HEK293 (cell line): ENCODE measurements around the gene KCNJ5.

Experiments used
- FEZF1 ChIP-seq: fragments of 450-650 bp; formaldehyde crosslinking; IDR thresholded peaks from 2 replicates; pipeline ENCODE4 v1.5.1; 2016; ENCODE audit warnings: missing biosample characterization, missing genetic modification characterization
- MYNN ChIP-seq: fragments of 450-650 bp; formaldehyde crosslinking; IDR thresholded peaks from 2 replicates; pipeline ENCODE4 v1.5.1; 2016; ENCODE audit warnings: missing biosample characterization, missing genetic modification characterization, borderline replicate concordance
- YY1 ChIP-seq: fragments of 450-650 bp; formaldehyde crosslinking; IDR thresholded peaks from 2 replicates; pipeline ENCODE4 v1.5.1; 2018; ENCODE audit warnings: missing biosample characterization, missing genetic modification characterization
- ZBTB17 ChIP-seq: fragments of 450-650 bp; formaldehyde crosslinking; IDR thresholded peaks from 2 replicates; pipeline ENCODE4 v1.5.1; 2016; ENCODE audit warnings: missing biosample characterization, missing genetic modification characterization
- ZBTB20 ChIP-seq: fragments of 450-650 bp; formaldehyde crosslinking; IDR thresholded peaks from 2 replicates; pipeline ENCODE4 v1.5.1; 2016; ENCODE audit warnings: missing biosample characterization, missing genetic modification characterization
- ZBTB49 ChIP-seq: fragments of 450-650 bp; formaldehyde crosslinking; IDR thresholded peaks from 2 replicates; pipeline ENCODE4 v1.5.1; 2016; ENCODE audit warnings: missing biosample characterization, missing genetic modification characterization, low read depth
- ZNF354C ChIP-seq: fragments of 450-650 bp; formaldehyde crosslinking; IDR thresholded peaks from 2 replicates; pipeline ENCODE4 v1.5.1; 2016; ENCODE audit warnings: missing biosample characterization, missing genetic modification characterization, low read depth, borderline replicate concordance
- ZNF561 ChIP-seq: fragments of 450-650 bp; IDR thresholded peaks from 2 replicates; pipeline ENCODE4 v1.5.1; 2018; ENCODE audit warnings: missing biosample characterization, missing genetic modification characterization, borderline replicate concordance
- ZNF701 ChIP-seq: fragments of 450-650 bp; formaldehyde crosslinking; IDR thresholded peaks from 2 replicates; pipeline ENCODE4 v1.5.1; 2016; ENCODE audit warnings: missing biosample characterization, missing genetic modification characterization
- TF ChIP-seq, protein P1 (sequence below): fragments of 450-650 bp; formaldehyde crosslinking; IDR thresholded peaks from 2 replicates; pipeline ENCODE4 v1.5.1; 2016; ENCODE audit warnings: missing biosample characterization, missing genetic modification characterization

DNA sequence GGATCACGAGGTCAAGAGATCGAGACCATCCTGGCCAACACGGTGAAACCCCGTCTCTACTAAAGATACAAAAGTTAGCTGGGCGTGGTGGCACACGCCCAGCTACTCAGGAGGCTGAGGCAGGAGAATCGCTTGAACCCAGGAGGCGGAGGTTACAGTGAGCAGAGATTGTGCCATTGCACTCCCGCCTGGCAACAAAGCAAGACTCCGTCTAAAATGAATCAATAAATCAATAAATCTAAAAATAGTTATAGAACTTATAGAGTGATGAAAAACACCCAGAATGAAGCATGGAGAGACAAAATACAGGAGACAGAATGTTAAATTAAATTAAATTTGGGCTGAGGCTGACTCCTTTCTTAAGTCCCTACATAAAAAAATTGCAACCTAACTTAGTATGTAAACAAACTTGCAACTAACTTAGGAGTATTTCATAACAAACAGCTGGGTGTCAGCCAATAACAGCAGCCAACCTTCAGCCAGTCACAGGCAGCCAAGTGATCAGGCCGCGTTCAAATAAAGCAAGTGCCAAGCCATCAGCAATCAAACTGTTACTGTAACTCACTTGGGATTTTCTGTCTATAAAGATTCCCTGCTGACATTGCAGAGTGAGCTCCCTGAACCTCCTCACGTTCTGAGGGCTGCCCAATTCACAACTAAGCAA lies 58.8 kb downstream of the KCNJ5 start:
- TF ChIP-seq, protein P1, sequence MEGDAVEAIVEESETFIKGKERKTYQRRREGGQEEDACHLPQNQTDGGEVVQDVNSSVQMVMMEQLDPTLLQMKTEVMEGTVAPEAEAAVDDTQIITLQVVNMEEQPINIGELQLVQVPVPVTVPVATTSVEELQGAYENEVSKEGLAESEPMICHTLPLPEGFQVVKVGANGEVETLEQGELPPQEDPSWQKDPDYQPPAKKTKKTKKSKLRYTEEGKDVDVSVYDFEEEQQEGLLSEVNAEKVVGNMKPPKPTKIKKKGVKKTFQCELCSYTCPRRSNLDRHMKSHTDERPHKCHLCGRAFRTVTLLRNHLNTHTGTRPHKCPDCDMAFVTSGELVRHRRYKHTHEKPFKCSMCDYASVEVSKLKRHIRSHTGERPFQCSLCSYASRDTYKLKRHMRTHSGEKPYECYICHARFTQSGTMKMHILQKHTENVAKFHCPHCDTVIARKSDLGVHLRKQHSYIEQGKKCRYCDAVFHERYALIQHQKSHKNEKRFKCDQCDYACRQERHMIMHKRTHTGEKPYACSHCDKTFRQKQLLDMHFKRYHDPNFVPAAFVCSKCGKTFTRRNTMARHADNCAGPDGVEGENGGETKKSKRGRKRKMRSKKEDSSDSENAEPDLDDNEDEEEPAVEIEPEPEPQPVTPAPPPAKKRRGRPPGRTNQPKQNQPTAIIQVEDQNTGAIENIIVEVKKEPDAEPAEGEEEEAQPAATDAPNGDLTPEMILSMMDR (tag by site-specific recombination): no peak
- no peak for TF ChIP-seq ZNF701 (tag by site-specific recombination)
- TF ChIP-seq YY1 (tag by site-specific recombination): no peak
- TF ChIP-seq ZNF561 (tag by site-specific recombination): no peak
- TF ChIP-seq FEZF1 (tag by site-specific recombination): peak; percentile 31; the same call in 1 of the 2 replicates
- no peak for TF ChIP-seq ZBTB49 (tag by site-specific recombination)
- no peak for TF ChIP-seq ZBTB17 (tag by site-specific recombination)
- no peak for TF ChIP-seq ZBTB20 (tag by site-specific recombination)
- no peak for TF ChIP-seq MYNN (tag by site-specific recombination)
- no peak for TF ChIP-seq ZNF354C (tag by site-specific recombination)
